ENCODE measurements around the gene VCAM1. TPM values are rescaled to one million over a fixed set of nuclear protein-coding genes. Genes with fewer than 3 reads are reported as not detected.
"Not testable (repeated sequence)": the region's sequence is repeated elsewhere in the genome, so short reads cannot be mapped to it uniquely, and the experiment has no call there.

The VCAM1 gene
- polyA plus RNA-seq, 12 donors, result 5.4 to 25.0 (median 12.4) TPM; not detected in 1

- no peak for DNase-seq
Observed at GRCh38 chr1:100773444-100773843, 53.9 kb downstream of the VCAM1 start.

DNA sequence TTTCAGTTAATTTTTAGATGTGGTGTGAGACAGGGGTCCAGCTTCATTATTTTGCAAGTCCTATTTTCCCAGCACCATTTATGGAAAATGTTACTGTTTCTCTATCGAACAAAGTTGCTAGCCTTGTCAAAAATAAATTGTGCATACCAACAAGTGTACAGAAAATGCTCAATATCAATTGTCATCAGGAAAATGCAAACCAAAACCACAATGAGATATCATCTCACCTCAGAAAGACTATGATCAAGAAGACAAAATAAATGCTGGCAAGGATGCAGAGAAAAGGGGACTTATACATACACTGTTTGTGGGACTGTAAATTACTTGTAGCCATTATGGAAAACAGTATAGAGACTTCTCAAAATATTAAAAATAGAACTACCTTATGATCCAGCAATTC lies 54.8 kb downstream of the VCAM1 start:
- DNase-seq, result no peak

GRCh38 chr1:100775483-100775882 lies 55.9 kb downstream of the VCAM1 start:
- no peak for DNase-seq

DNA sequence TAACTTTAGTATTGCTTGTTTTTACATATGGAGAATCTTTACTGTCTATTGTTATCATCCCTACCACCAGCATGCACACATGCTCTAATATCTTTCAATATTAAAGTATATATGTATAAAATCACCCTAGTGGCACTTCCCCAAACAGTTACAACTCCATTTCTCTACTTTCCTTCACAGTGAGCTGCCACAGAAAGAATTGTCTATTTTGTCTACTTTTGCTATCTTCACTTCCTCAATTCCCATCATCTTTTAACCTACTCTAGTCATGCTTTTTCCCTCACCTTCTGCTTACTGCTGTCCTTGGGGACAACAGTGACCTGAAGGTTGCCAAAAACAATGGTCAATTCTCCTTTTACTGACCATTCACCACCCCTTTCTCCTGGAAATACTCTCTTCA lies 59.2 kb downstream of the VCAM1 start:
- DNase-seq, result no peak

DNA sequence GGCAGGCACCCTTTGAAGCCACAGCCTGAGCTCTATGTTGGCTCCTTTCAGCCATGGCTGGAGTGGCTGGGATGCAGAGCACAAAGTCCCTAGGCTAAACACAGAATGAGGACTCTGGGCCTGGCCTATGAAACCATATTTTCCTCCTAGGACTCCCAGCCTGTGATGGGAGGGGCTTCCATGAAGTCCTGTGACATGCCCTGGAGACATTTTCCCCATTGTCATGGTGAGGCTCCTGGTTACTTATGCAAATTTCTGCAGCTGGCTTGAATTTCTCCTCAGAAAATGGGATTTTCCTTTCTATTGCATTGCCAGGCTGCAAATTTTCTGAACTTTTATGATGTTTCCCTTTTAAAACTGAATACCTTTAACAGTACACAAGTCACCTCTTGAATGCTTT lies 61.3 kb downstream of the VCAM1 start:
- no peak for DNase-seq

DNA sequence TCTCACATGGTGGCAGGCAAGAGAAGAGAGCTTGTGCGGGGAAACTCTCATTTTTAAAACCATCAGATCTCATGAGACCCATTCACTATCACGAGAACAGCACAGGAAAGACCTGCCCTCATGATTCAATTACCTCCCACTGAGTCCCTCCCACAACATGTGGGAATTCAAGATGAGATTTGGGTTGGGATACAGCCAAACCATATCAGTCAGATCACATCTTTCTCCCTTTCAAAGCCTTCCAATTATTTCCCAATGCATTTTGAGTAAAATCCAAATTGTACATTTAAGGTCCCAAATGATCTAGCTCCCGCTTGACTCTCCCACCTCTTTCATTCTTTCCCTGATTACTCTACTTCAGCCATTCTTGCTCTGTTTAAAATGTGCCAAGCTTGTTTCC lies 62.2 kb downstream of the VCAM1 start:
- DNase-seq, result not testable (repeated sequence)

- no peak for DNase-seq
Observed at GRCh38 chr1:100782473-100783039, 63.0 kb downstream of the VCAM1 start.

DNA sequence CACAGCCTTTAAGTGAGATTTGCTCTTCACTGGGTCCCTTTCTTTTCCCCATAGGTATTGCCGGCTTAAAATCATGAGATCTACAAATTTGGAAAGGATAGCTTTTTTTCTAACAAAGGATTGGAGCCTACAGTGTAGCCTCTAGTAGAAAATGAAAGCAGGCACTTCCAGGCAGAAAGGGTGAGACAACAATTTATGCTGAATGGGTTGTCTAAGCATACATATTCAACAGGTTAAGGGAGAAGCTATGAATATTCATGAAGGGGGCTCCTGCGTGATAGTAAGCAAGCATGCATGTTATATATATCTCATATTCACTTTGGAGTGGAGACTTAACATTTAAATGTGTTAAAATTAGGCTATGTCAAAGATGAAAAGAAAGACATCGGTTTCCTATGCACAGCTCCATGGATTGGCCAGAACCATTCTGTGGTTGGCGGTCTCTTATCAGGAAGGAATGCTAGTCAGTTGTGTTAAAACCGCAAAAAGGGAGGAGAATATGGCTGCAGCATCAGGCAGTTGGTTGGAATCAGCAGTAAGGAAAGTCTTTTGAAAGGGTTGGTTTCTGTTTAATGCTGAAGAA lies 66.0 kb downstream of the VCAM1 start:
- no peak for DNase-seq

GRCh38 chr1:100786870-100787269 lies 67.3 kb downstream of the VCAM1 start:
- no peak for DNase-seq

Other genes starting within 250 kb of the VCAM1 start
- under 1 TPM in 9 of 12 donors, not detected in 3; 0.07 to 0.27 (median 0.19) TPM for gene GPR88, start 181.6 kb upstream of the VCAM1 start, polyA plus RNA-seq (ENCODE audit: insufficient read length in 12 of 12)
- 10 to 100 TPM in 11 of 12 donors, not detected in 1; 25.9 to 53.2 (median 42.0) TPM for gene EXTL2, start 175.1 kb downstream of the VCAM1 start, polyA plus RNA-seq (ENCODE audit: insufficient read length in 12 of 12)
- gene SLC30A7, start 176.3 kb downstream of the VCAM1 start, polyA plus RNA-seq (ENCODE audit: insufficient read length in 12 of 12), result 10 to 100 TPM in 11 of 12 donors, 1 to 10 TPM in 1; 8.6 to 69.7 (median 11.7) TPM